Hepatocyte (in vitro differentiated cells): Measurements from ENCODE around the gene AGBL4. TPM values are rescaled to one million over a fixed set of nuclear protein-coding genes. Genes with fewer than 3 reads are reported as not detected.

Source experiments
- DNase-seq: peaks from one replicate; pipeline ENCODE4 v3.0.0-alpha.2; 2016; ENCODE audit warnings: low spot score
- H2AFZ ChIP-seq: fragments of 200-600 bp; sonication (generic); 2 replicates; pipeline ENCODE4 v1.6.0; 2016; ENCODE audit warnings: antibody characterized with exemption, mild to moderate bottlenecking
- H3K27ac ChIP-seq: fragments of 200-600 bp; sonication (generic); 2 replicates; pipeline ENCODE4 v1.5.1; 2016; ENCODE audit warnings: mild to moderate bottlenecking
- H3K27me3 ChIP-seq: fragments of 200-600 bp; sonication (generic); 2 replicates; pipeline ENCODE4 v1.6.1; 2016
- H3K36me3 ChIP-seq: fragments of 200-600 bp; sonication (generic); replicated peaks from 2 replicates; pipeline ENCODE4 v1.5.1; 2016; ENCODE audit warnings: low read depth; ENCODE audit not compliant: insufficient read depth
- H3K4me1 ChIP-seq: fragments of 200-600 bp; sonication (generic); 2 replicates; pipeline ENCODE4 v1.5.1; 2016; ENCODE audit warnings: mild to moderate bottlenecking, moderate library complexity; ENCODE audit not compliant: insufficient read depth
- H3K4me2 ChIP-seq: fragments of 200-600 bp; sonication (generic); 2 replicates; pipeline ENCODE4 v1.6.0; 2016
- H3K4me3 ChIP-seq: fragments of 200-600 bp; sonication (generic); 2 replicates; pipeline ENCODE4 v1.5.1; 2016; ENCODE audit warnings: mild to moderate bottlenecking
- H3K79me2 ChIP-seq: fragments of 200-600 bp; sonication (generic); 2 replicates; pipeline ENCODE4 v1.6.0; 2017; ENCODE audit warnings: mild to moderate bottlenecking
- H3K9me2 ChIP-seq: fragments of 200-600 bp; sonication (generic); replicated peaks from 2 replicates; pipeline ENCODE4 v1.6.0; 2017; ENCODE audit warnings: mild to moderate bottlenecking; ENCODE audit not compliant: insufficient read depth
- H3K9me3 ChIP-seq: fragments of 200-600 bp; sonication (generic); 2 replicates; pipeline ENCODE4 v1.5.1; 2016; ENCODE audit warnings: low read depth, mild to moderate bottlenecking
- H4K20me1 ChIP-seq: fragments of 200-600 bp; sonication (generic); 2 replicates; pipeline ENCODE4 v1.6.0; 2016; ENCODE audit warnings: mild to moderate bottlenecking; ENCODE audit not compliant: insufficient read depth, poor library complexity, severe bottlenecking
- CTCF ChIP-seq: fragments of 200-600 bp; sonication (generic); IDR thresholded peaks from 2 replicates; pipeline ENCODE4 v1.5.1; 2016; ENCODE audit warnings: antibody characterized with exemption, mild to moderate bottlenecking; ENCODE audit not compliant: poor library complexity
- EZH2 ChIP-seq: fragments of 200-600 bp; sonication (generic); IDR thresholded peaks from 2 replicates; pipeline ENCODE4 v1.6.1; 2016; ENCODE audit warnings: antibody characterized with exemption, mild to moderate bottlenecking, borderline replicate concordance
- EZH2phosphoT487 ChIP-seq: fragments of 200-600 bp; sonication (generic); IDR thresholded peaks from one replicate; pipeline ENCODE4 v1.6.1; 2018; ENCODE audit warnings: antibody characterized with exemption, mild to moderate bottlenecking, low read depth, moderate library complexity; ENCODE audit not compliant: unreplicated experiment, severe bottlenecking
- WGBS: methylation state at CpG from one replicate; pipeline ENCODE4 v1.1.6; 2016; ENCODE audit warnings: low lambda C conversion rate; ENCODE audit errors: missing lambda C conversion rate; 5-methylcytosine and 5-hydroxymethylcytosine counted together
- polyA plus RNA-seq: library from polyadenylated mRNA; unstranded; fragments of >200 nt; fragmentation: Nextera tagmentation; extraction: Ambion mirVana; gene quantifications from 2 replicates; pipeline ENCODE4 v1.2.1, GENCODE V29; 2016
- total RNA-seq: library from RNA; depleted of rRNA; stranded (reverse); fragments of >200 nt; gene quantifications from 2 replicates; pipeline ENCODE4 v1.2.3, GENCODE V29; 2014

Gene AGBL4
- total and polyA plus RNA-seq, 2 experiments from 2014 or later, result 0.50 to 0.73 TPM

GRCh38 chr1:48859456-48859855 is 1164.3 kb downstream of the AGBL4 start:
- H3K27me3 ChIP-seq, result no peaks in the 10 kb centered on the region
- H3K9me2 ChIP-seq, result no peaks in the 10 kb centered on the region
- H3K79me2 ChIP-seq, result no peaks in the 10 kb centered on the region
- H3K36me3 ChIP-seq, result no peaks in the 10 kb centered on the region
- H3K4me2 ChIP-seq, result no peak overlapping the region
- no peak for TF ChIP-seq CTCF
- TF ChIP-seq EZH2, result no peak
- no peak overlapping the region for H2AFZ ChIP-seq
- no peak overlapping the region for H3K4me3 ChIP-seq
- H3K9me3 ChIP-seq, result peaks cover 3% of the 10 kb centered on the region
- no peaks in the 10 kb centered on the region for H4K20me1 ChIP-seq
- 37% methylated on average over 2 of the region's 2 CpGs for WGBS
- H3K27ac ChIP-seq, result no peak overlapping the region
- no peaks in the 10 kb centered on the region for H3K4me1 ChIP-seq
- DNase-seq, result no peak

GRCh38 chr1:48858200-48858920 is 1165.4 kb downstream of the AGBL4 start:
- Histone ChIP-seq H3K27me3 (no peaks in the 10 kb centered on the region), H2AFZ (no peak overlapping the region), H3K79me2 (no peaks in the 10 kb centered on the region), H3K36me3 (no peaks in the 10 kb centered on the region), H3K27ac (no peak overlapping the region), H3K9me2 (no peaks in the 10 kb centered on the region), H4K20me1 (no peaks in the 10 kb centered on the region), H3K9me3 (peaks cover 3% of the 10 kb centered on the region), H3K4me3 (no peak overlapping the region), H3K4me2 (no peak overlapping the region), H3K4me1 (no peaks in the 10 kb centered on the region)
- DNase-seq, result no peak
- no peak for TF ChIP-seq EZH2phosphoT487
- WGBS, result 56% methylated on average over 3 of the region's 3 CpGs

- Histone ChIP-seq H3K27ac (no peak overlapping the region), H3K27me3 (no peaks in the 10 kb centered on the region), H3K4me2 (no peak overlapping the region), H3K79me2 (no peaks in the 10 kb centered on the region), H3K9me2 (no peaks in the 10 kb centered on the region), H3K9me3 (no peaks in the 10 kb centered on the region), H3K4me1 (no peaks in the 10 kb centered on the region), H3K36me3 (no peaks in the 10 kb centered on the region), H3K4me3 (no peak overlapping the region), H2AFZ (no peak overlapping the region), H4K20me1 (no peaks in the 10 kb centered on the region)
- TF ChIP-seq EZH2 (no peak), EZH2phosphoT487 (no peak), CTCF (no peak)
- no peak for DNase-seq
Observed at GRCh38 chr1:48853006-48853405, 1170.7 kb downstream of the AGBL4 start.

- H3K27me3 ChIP-seq, result no peaks in the 10 kb centered on the region
- H3K9me2 ChIP-seq, result no peaks in the 10 kb centered on the region
- H3K4me1 ChIP-seq, result no peaks in the 10 kb centered on the region
- H3K9me3 ChIP-seq, result no peaks in the 10 kb centered on the region
- TF ChIP-seq EZH2phosphoT487 (no peak), CTCF (no peak), EZH2 (no peak)
- no peak overlapping the region for H3K4me2 ChIP-seq
- no peak overlapping the region for H3K27ac ChIP-seq
- no peak overlapping the region for H3K4me3 ChIP-seq
- no peaks in the 10 kb centered on the region for H4K20me1 ChIP-seq
- H3K79me2 ChIP-seq, result no peaks in the 10 kb centered on the region
- WGBS, result 73% methylated on average over 2 of the region's 2 CpGs
- no peaks in the 10 kb centered on the region for H3K36me3 ChIP-seq
- H2AFZ ChIP-seq, result no peak overlapping the region
- no peak for DNase-seq
Observed at GRCh38 chr1:48851638-48852037, 1172.1 kb downstream of the AGBL4 start.
